ENCODE data around the gene COG5.

- no peak for TF ChIP-seq CTCF (IDR thresholded peaks at IDR 0.05)
- TF ChIP-seq POLR2AphosphoS5 (IDR thresholded peaks at IDR 0.05; ENCODE audit: low read depth, low read length), result no peak
- no peak for TF ChIP-seq REST (IDR thresholded peaks at IDR 0.05; ENCODE audit: insufficient read depth in 1 of 2, low read depth in 2 of 2, low read length in 1 of 2)
- TF ChIP-seq TCF7L2 (IDR thresholded peaks at IDR 0.05; ENCODE audit: low read depth, low read length), result no peak
Observed at GRCh38 chr7:107593025-107593410, 29.3 kb upstream of the COG5 start.
